Cardiac fibroblast (primary cell): ENCODE data around the gene DDRGK1.

Source experiments
- DNase-seq, 2 donors: peaks; one replicate each; pipeline versions ENCODE4 v3.0.0 to v3.0.0-alpha.2; 2010; ENCODE audit warnings: low read depth in 2 of 2
- H3K4me3 ChIP-seq, 2 donors: replicated peaks in 1 of 2; 1 replicate in 1 of 2; 2 replicates in 1 of 2; pipeline ENCODE4 v1.5.1; 2011; ENCODE audit warnings: low read depth in 2 of 2, low read length in 2 of 2, mild to moderate bottlenecking in 2 of 2, moderate library complexity in 1 of 2
- CTCF ChIP-seq: IDR thresholded peaks from one replicate; pipeline ENCODE4 v1.5.1; 2011; ENCODE audit warnings: low read depth, mild to moderate bottlenecking, low read length, inconsistent platforms

Gene DDRGK1

GRCh38 chr20:3240776-3241363, 36.4 kb upstream of the DDRGK1 start:
- no peak overlapping the region for H3K4me3 ChIP-seq
- TF ChIP-seq CTCF = no peak
- no peak for DNase-seq

GRCh38 chr20:3239867-3240775, 35.6 kb upstream of the DDRGK1 start:
- no peak for TF ChIP-seq CTCF
- peak in 1 of 2 donors; percentile 31 for DNase-seq
- peak overlapping the region; percentile 64 to 69 for H3K4me3 ChIP-seq

- DNase-seq = peak; percentile 68 to 70
- H3K4me3 ChIP-seq = peak within 1 kb of the TSS; percentile 64 to 69
- TF ChIP-seq CTCF = no peak
Observed at GRCh38 chr20:3239026-3239866, 34.8 kb upstream of the DDRGK1 start, which contains the start of gene SLC4A11. Gene SLC4A11 (minus strand): TSS chr20:3239190. CDS start chr20:3239137, 53 bp downstream.

DNA sequence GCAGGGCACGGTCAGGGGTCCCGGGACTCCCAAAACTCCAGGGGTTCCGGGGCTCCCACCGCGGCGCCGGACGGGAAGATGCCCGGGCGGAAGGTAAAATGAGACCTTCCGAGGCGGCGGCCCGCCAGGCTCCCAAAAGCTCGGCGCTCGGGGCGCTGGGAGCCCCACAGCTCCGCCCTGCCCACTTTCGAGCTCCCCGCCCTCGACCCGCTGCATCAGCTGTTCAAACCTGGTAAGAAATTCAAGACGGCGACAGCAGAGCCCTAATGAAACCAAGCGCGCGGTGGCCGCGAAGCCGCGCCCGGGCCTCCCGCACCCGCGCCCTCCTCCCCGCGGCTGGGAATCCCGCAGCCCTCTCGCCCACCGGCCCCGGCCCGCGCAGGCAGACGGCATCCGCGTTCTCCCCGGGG, 34.1 kb upstream of the DDRGK1 start:
- TF ChIP-seq CTCF = no peak
- peak overlapping the region; percentile 64 to 69 for H3K4me3 ChIP-seq
- DNase-seq = peak; percentile 18 to 21

- TF ChIP-seq CTCF = no peak
- peak overlapping the region; percentile 64 to 69 for H3K4me3 ChIP-seq
- no peak for DNase-seq
Observed at GRCh38 chr20:3237958-3238615, 33.6 kb upstream of the DDRGK1 start.
